ENCODE data around the gene SYCN.

DNA sequence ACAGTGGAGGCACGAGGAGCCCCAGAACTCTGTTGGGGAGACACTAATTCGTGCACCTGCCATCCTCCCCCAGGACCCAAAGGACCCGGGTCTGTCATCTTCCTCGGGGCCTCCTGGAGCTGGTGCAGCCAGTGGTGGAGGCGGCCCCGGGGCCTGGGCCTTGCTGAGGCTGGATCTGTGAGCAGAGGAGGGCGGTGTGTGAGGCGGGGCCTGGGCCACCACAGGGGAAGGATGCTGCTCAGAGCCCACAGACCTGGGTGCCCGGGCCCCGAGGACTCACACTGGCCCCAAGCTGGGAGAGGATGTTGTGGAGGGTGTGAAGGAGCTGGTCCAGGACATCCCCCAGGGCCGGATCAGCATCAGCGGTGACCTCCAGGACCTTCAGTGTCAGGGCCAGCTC lies 32.5 kb upstream of the SYCN start:
- TF ChIP-seq, protein P1, sequence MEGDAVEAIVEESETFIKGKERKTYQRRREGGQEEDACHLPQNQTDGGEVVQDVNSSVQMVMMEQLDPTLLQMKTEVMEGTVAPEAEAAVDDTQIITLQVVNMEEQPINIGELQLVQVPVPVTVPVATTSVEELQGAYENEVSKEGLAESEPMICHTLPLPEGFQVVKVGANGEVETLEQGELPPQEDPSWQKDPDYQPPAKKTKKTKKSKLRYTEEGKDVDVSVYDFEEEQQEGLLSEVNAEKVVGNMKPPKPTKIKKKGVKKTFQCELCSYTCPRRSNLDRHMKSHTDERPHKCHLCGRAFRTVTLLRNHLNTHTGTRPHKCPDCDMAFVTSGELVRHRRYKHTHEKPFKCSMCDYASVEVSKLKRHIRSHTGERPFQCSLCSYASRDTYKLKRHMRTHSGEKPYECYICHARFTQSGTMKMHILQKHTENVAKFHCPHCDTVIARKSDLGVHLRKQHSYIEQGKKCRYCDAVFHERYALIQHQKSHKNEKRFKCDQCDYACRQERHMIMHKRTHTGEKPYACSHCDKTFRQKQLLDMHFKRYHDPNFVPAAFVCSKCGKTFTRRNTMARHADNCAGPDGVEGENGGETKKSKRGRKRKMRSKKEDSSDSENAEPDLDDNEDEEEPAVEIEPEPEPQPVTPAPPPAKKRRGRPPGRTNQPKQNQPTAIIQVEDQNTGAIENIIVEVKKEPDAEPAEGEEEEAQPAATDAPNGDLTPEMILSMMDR (conservative IDR thresholded peaks at IDR 0.05; ENCODE audit: low read length), result no peak
- TF ChIP-seq EZH2phosphoT487 (IDR thresholded peaks at IDR 0.05; ENCODE audit: borderline replicate concordance, low read depth, low read length), result no peak

Data from OCI-LY7 (cell line).